Thymus (tissue), 11 donors: ENCODE measurements around the gene MORN3. TPM values are rescaled to one million over a fixed set of nuclear protein-coding genes. Genes with fewer than 3 reads are reported as not detected.
"Not testable (repeated sequence)": the region's sequence is repeated elsewhere in the genome, so short reads cannot be mapped to it uniquely, and the experiment has no call there.

Experiments
- DNase-seq, 9 donors: peaks; one replicate each; pipeline ENCODE4 v3.0.0-alpha.2; 2013; ENCODE audit warnings: low spot score in 9 of 9, low read depth in 6 of 9, missing footprints in 1 of 9
- H3K27ac ChIP-seq, 2 donors: one replicate each; pipeline ENCODE4 v1.5.1; 2013; ENCODE audit warnings: control low read depth in 1 of 2, low read depth in 1 of 2, low read length in 1 of 2, mild to moderate bottlenecking in 1 of 2, moderate library complexity in 1 of 2
- H3K27me3 ChIP-seq, 2 donors: one replicate each; pipeline ENCODE4 v1.5.1; 2013; ENCODE audit warnings: low read length in 1 of 2; ENCODE audit not compliant: control insufficient read depth in 2 of 2, insufficient read depth in 1 of 2
- H3K36me3 ChIP-seq, 2 donors: one replicate each; pipeline ENCODE4 v1.5.1; 2013; ENCODE audit warnings: low read length in 1 of 2, mild to moderate bottlenecking in 1 of 2, moderate library complexity in 1 of 2; ENCODE audit not compliant: control insufficient read depth in 2 of 2, insufficient read depth in 2 of 2
- H3K4me1 ChIP-seq, 2 donors: one replicate each; pipeline ENCODE4 v1.5.1; 2013; ENCODE audit warnings: low read length in 2 of 2; ENCODE audit not compliant: control insufficient read depth in 2 of 2, insufficient read depth in 2 of 2
- H3K4me3 ChIP-seq, 2 donors: one replicate each; pipeline ENCODE4 v1.5.1; 2013; ENCODE audit warnings: low read length in 2 of 2, control low read depth in 1 of 2, mild to moderate bottlenecking in 1 of 2
- H3K9me3 ChIP-seq, 2 donors: one replicate each; pipeline ENCODE4 v1.5.1; 2013; ENCODE audit warnings: low read length in 1 of 2, mild to moderate bottlenecking in 1 of 2; ENCODE audit not compliant: control insufficient read depth in 2 of 2, insufficient read depth in 1 of 2
- WGBS: extraction: QIAGEN DNeasy Blood & Tissue Kit; methylation state at CpG from one replicate; pipeline ENCODE4 v1.1.7; 2013; 5-methylcytosine and 5-hydroxymethylcytosine counted together
- polyA plus RNA-seq: library from polyadenylated mRNA; stranded (reverse); fragments of 200-250 nt; gene quantifications from one replicate; pipeline ENCODE4 v1.2.3, GENCODE V29; 2013
- total RNA-seq: library from RNA; stranded (reverse); fragments of 120-200 nt; gene quantifications from one replicate; pipeline ENCODE4 v1.2.4, GENCODE V29; 2013
- donor health status: healthy.

MORN3 gene
- total and polyA plus RNA-seq, 2 donors: 3.1 to 4.9 TPM

- Histone ChIP-seq H3K36me3 (no peaks in the 10 kb centered on the region), H3K27me3 (no peaks in the 10 kb centered on the region), H3K9me3 (peaks cover 0 to 3% of the 10 kb centered on the region in 2 donors), H3K27ac (peak overlapping the region; percentile 78 to 86), H3K4me3 (peak overlapping the region; percentile 80 to 86), H3K4me1 (peaks cover 12 to 35% of the 10 kb centered on the region in 2 donors)
- WGBS: under 1% methylated on average over 16 of the region's 16 CpGs
- peak in 4 of 9 donors; percentile 11 to 57 (median 24) for DNase-seq
Measured at GRCh38 chr12:121712190-121712460, 42.7 kb upstream of the MORN3 start.

GRCh38 chr12:121711361-121712189 is 42.1 kb upstream of the MORN3 start:
- WGBS: 63% methylated on average over 24 of the region's 24 CpGs

GRCh38 chr12:121709478-121709961 is 40.1 kb upstream of the MORN3 start:
- H3K27me3 ChIP-seq: no peaks in the 10 kb centered on the region
- no peaks in the 10 kb centered on the region for H3K36me3 ChIP-seq
- H3K4me3 ChIP-seq: no peak overlapping the region
- no peak for DNase-seq
- H3K4me1 ChIP-seq: peaks cover 12 to 31% of the 10 kb centered on the region in 2 donors
- H3K27ac ChIP-seq: no peak overlapping the region
- peaks cover 0 to 6% of the 10 kb centered on the region in 2 donors for H3K9me3 ChIP-seq
- 94% methylated on average over 5 of the region's 5 CpGs for WGBS

More at GRCh38 chr12:121711361-121712189, 42.1 kb upstream of the MORN3 start:
- peak overlapping the region; percentile 78 to 86 for H3K27ac ChIP-seq
- peaks cover 0 to 3% of the 10 kb centered on the region in 2 donors for H3K9me3 ChIP-seq
- H3K27me3 ChIP-seq: no peaks in the 10 kb centered on the region
- DNase-seq: peak in 2 of 9 donors; percentile 17 to 46
- peaks cover 12 to 31% of the 10 kb centered on the region in 2 donors for H3K4me1 ChIP-seq
- H3K36me3 ChIP-seq: no peaks in the 10 kb centered on the region
- peak overlapping the region; percentile 80 to 86 for H3K4me3 ChIP-seq

GRCh38 chr12:121709064-121709424 is 39.6 kb upstream of the MORN3 start:
- not testable (repeated sequence) for H3K27me3 ChIP-seq

GRCh38 chr12:121708313-121709063 is 39.0 kb upstream of the MORN3 start:
- Histone ChIP-seq H3K4me1 (peaks cover 7 to 26% of the 10 kb centered on the region in 2 donors), H3K27me3 (no peaks in the 10 kb centered on the region), H3K36me3 (no peaks in the 10 kb centered on the region), H3K9me3 (peaks cover 0 to 6% of the 10 kb centered on the region in 2 donors), H3K27ac (no peak overlapping the region), H3K4me3 (no peak overlapping the region)
- no peak for DNase-seq
- WGBS: 90% methylated on average over 7 of the region's 7 CpGs

More at GRCh38 chr12:121709064-121709424, 39.6 kb upstream of the MORN3 start:
- H3K9me3 ChIP-seq, H3K27ac ChIP-seq, H3K36me3 ChIP-seq, H3K4me3 ChIP-seq, DNase-seq: not testable (repeated sequence)
- H3K4me1 ChIP-seq: peaks cover 12 to 31% of the 10 kb centered on the region in 2 donors
- 80% methylated on average over 8 of the region's 8 CpGs for WGBS

- DNase-seq: no peak
Measured at GRCh38 chr12:121705514-121705913, 36.1 kb upstream of the MORN3 start.

GRCh38 chr12:121702944-121703343 is 33.5 kb upstream of the MORN3 start:
- DNase-seq: no peak
- no peak overlapping the region for H3K27ac ChIP-seq
- no peaks in the 10 kb centered on the region for H3K4me1 ChIP-seq
- H3K4me3 ChIP-seq: no peak overlapping the region
- H3K9me3 ChIP-seq: peaks cover 0 to 3% of the 10 kb centered on the region in 2 donors
- H3K36me3 ChIP-seq: no peaks in the 10 kb centered on the region
- H3K27me3 ChIP-seq: no peaks in the 10 kb centered on the region
- 96% methylated on average over 6 of the region's 6 CpGs for WGBS

More at GRCh38 chr12:121705514-121705913, 36.1 kb upstream of the MORN3 start:
- no peak overlapping the region for H3K27ac ChIP-seq
- H3K27me3 ChIP-seq: no peaks in the 10 kb centered on the region
- no peak overlapping the region for H3K4me3 ChIP-seq
- H3K9me3 ChIP-seq: peaks cover 0 to 3% of the 10 kb centered on the region in 2 donors
- peaks cover 3 to 10% of the 10 kb centered on the region in 2 donors for H3K4me1 ChIP-seq
- no peaks in the 10 kb centered on the region for H3K36me3 ChIP-seq

GRCh38 chr12:121701667-121702277 is 32.3 kb upstream of the MORN3 start:
- H3K4me1 ChIP-seq: peaks cover 0 to 3% of the 10 kb centered on the region in 2 donors
- no peak for DNase-seq
- no peaks in the 10 kb centered on the region for H3K27me3 ChIP-seq
- no peak overlapping the region for H3K27ac ChIP-seq
- WGBS: 94% methylated on average over 3 of the region's 3 CpGs
- H3K9me3 ChIP-seq: peaks cover 0 to 3% of the 10 kb centered on the region in 2 donors
- H3K4me3 ChIP-seq: no peak overlapping the region
- H3K36me3 ChIP-seq: no peaks in the 10 kb centered on the region

- not testable (repeated sequence) for H3K27ac ChIP-seq, H3K4me1 ChIP-seq, H3K27me3 ChIP-seq, H3K36me3 ChIP-seq, DNase-seq, H3K9me3 ChIP-seq, H3K4me3 ChIP-seq
- 99% methylated on average over 6 of the region's 6 CpGs for WGBS
Measured at GRCh38 chr12:121697861-121698260, 28.4 kb upstream of the MORN3 start.
